ENCODE data around the gene KYAT1.

The KYAT1 gene

DNA sequence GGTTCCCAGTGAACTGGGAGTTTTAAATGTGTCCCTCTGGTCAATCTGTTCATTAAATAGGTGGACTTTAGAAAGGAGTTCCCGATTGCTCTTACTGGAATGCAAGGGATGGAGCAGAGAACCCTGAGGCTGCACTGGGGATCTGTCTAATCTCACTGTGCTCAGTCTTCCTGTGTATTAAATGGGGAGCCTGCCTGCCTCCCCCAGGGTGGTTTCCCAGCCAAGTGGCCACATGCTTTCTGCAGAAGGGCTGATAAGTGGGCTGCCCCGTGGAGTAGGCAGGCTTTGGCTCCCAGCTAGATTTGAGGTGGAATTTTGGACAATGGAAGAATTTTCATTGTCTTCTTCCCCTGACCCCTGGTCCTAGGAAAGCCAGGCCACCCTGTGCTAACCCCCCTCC lies 25.0 kb upstream of the KYAT1 start:
- DNase-seq = no peak

GRCh38 chr9:128905964-128906363 lies 24.2 kb upstream of the KYAT1 start:
- DNase-seq = no peak

DNA sequence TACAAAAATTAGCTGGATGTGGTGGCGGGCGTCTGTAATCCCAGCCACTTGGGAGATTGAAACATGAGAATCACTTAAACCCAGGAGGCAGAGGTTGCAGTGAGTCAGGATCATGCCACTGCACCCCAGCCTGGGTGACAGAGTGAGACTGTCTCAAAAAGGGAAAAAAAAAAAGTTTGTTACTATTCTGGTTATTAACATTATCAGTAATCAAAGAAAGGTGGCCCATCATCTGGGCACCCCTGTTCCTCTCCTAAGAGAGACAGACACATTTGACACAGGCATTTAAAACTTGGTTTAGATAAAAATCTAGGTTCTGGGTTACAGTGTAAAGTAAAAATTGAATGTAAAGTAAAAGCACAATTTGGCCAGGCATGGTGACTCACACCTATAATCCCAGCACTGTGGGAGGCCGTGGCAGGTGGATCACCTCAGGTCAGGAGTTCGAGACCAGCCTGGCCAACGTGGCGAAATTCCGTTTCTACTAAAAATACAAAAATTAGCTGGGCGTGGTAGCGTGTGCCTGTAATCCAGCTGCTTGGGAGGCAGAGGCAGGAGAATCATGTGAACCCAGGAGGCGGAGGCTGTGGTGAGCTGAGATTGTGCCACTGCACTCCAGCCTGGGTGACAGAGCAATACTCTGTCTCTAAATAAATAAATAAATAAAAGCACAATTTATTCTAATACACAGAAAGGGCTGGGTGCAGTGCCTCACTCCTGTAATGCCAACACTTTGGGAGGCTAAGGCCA lies 22.3 kb upstream of the KYAT1 start:
- DNase-seq = no peak

DNA sequence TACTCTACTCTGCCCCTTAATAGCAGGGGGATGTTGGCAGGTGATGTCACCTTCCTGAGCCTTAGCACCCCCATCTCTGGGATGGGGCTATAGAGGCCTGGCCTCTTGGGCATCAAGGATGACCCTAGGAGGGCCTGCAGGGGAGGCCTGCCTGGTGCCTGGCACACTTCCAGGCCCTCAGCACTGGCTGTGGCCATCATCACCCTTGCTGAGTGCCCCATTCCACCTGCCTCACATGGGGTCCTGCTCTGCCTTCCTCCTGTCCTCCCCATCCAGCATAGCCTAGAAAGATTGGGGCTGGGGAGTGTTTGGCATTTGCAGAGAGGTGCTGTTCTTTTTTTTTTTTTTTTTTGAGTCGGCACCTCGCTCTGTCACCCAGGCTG lies 21.3 kb upstream of the KYAT1 start:
- no peak for DNase-seq

- DNase-seq = peak; percentile 93
Measured at GRCh38 chr9:128902351-128903078, 20.8 kb upstream of the KYAT1 start.

GRCh38 chr9:128901822-128902221 lies 20.1 kb upstream of the KYAT1 start:
- no peak for DNase-seq

GRCh38 chr9:128901379-128901778 lies 19.6 kb upstream of the KYAT1 start:
- DNase-seq = no peak

DNA sequence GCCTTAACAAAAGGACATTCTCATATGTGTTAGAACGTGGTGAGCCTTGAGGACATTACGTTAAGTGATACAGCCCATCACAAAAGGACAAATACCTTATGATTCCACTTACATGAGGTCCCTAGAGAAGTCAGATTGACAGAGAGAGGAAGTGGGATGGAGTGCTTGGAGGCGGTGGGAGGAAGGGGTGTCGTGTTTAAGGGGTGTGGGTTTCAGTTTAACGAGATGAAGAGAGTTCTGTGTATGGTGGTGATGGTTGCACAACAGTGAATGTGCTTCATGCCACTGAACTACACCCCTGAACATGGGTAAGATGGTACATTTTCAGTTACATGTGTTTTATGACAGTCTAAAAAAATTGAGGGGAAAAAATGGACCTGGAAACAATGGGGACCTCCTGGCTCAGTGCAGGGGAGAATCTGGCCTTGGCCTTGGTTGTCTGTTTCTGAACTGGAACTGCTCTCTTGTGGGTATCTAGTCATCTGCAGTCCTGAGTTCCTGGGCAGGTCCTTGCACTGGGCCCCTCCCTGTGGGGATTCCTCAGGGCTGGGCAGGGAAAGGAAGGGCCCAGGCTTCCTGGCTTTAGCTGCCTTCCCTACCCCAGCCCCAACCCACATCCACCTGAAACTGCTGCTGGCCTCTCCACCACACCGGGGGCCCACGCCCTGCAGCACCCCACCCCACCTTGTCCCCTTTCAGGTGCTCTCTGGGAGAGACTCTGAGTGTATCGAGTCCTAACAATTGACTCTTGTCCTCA lies 18.0 kb upstream of the KYAT1 start:
- peak; percentile 71 for DNase-seq

- no peak for DNase-seq
Measured at GRCh38 chr9:128898845-128899565, 17.3 kb upstream of the KYAT1 start.

- no peak for DNase-seq
Measured at GRCh38 chr9:128898382-128898781, 16.6 kb upstream of the KYAT1 start.

DNA sequence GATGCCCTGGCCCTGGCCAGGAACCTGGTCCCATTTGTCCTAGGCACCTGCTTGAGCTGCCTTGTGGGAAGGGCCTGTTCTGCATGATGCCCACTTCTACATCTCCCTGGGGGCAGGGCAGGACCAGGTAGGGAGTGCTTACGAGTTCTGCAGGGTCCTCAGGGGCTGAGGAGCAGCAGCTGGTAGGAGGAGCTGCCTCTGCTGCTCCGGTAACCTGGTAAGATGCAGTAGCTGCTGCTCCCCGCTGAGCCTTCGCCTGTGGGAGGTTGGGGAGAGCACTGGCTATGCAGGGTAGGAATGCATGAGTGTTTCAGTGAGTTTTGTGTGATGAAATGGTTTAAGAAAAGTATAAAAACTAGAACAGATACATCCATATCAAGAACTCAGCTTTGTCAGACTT lies 13.8 kb upstream of the KYAT1 start:
- DNase-seq = no peak

DNA sequence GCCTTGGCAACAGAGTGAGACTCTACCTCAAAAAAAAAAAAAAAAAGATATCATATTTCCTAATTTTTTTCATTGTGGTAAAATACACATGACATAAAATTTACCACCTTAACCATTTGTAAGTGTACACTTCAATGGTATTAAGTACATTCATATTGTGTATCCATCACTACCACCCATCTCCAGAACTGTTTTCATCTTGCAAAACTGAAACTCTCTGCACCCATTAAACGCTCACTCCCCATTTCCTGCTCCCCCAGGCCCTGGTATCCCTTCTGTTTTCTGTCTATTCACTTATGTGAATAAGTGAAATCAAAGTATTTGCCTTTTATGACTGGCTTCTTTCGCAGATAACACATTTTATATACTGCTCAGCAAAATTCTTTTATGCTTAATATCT lies 13.0 kb upstream of the KYAT1 start:
- DNase-seq = no peak

DNA sequence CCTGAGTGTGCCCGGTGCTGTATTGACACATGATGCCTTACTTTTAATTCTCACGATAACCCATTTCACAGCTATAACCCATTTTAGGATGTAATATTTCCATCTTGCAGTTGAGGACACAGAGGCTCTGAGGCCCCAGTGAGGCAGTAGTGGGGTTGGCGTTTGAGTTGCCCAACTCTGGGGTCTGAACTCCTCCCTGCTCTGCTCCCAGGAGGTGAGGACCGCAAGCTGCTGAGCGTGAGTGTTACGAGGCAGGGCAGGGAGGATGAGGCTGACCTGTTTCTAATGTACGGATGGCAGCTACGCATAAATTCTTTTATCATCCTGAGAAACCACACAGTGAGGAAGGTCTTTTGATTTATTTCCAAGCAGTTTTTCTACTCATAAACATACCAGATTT lies 11.6 kb upstream of the KYAT1 start:
- no peak for DNase-seq

DNA sequence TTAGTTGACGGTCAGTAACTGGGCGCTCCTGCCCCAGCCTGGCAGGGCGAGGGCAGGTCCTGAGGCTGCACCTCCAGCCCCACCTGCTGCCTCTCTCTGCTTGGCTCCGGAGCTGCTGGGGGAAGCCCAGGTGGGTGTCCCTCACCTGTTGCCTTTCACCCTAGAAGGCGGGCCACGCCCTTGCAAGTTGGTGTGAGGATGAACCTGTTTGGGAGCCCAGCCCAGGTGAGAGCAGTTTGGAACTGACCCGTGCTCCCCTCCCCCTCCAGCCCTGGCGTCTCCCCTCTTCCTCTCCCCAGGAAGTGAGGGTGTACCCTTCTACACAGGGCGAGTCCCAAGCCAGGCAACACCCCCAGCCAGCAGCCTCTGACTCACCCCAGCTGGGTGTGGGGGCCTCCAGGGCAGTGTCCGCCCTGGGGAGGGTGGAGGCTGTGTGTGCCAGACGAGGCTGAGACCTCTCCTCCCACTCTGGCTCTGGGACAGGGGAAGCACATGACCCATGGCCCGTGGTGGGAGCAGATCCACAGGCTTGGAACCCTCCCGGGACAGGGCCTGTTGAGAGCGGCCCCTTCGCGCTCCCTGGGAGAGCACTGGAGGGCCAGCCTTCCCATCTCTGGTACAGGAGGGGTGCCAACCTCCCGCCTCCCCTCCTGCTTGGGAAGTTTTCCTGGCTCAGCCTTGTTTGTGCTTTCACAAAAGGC lies 10.6 kb upstream of the KYAT1 start:
- DNase-seq = no peak

GRCh38 chr9:128891321-128892220 lies 9.8 kb upstream of the KYAT1 start:
- DNase-seq = no peak

DNA sequence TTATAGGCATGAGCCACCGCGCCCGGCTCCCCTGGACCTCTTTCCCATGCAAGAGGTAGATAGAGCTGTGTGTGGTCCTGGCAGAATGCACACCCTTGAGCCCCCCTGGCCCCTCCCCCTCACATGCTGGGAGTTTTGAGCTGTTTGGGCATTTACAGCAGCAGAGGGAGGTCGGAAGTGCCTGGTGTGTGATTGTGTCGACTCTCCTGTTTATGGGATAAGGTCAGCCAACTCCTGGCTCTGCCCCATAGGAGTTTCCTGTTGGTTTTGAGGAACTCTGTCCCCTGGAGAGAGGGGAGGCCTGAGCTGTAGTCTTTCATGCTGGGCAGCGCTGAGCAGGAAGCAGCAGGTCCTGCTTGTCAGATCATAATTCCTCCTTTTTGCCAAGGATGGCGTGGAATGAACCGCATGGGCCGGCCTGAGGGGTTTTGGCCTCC lies 6.2 kb upstream of the KYAT1 start:
- no peak for DNase-seq

DNA sequence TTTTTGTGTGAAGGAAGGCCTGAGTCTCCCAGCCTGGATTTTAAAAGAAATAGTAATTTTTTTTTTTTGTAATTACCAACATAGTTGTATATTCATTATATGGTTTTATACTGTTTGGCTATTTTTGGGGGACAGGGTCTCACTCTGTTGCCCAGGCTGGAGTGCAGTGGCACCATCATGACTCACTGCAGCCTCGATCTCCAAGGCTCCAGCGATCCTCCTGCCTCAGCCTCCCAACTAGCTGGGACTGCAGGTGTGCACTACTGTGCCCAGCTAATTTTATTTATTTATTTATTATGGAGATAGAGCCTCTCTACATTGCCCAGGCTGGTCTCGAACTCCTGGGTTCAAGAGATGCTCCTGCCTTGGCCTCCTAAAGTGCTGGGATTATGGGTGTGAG lies 5.3 kb upstream of the KYAT1 start:
- DNase-seq = no peak

DNA sequence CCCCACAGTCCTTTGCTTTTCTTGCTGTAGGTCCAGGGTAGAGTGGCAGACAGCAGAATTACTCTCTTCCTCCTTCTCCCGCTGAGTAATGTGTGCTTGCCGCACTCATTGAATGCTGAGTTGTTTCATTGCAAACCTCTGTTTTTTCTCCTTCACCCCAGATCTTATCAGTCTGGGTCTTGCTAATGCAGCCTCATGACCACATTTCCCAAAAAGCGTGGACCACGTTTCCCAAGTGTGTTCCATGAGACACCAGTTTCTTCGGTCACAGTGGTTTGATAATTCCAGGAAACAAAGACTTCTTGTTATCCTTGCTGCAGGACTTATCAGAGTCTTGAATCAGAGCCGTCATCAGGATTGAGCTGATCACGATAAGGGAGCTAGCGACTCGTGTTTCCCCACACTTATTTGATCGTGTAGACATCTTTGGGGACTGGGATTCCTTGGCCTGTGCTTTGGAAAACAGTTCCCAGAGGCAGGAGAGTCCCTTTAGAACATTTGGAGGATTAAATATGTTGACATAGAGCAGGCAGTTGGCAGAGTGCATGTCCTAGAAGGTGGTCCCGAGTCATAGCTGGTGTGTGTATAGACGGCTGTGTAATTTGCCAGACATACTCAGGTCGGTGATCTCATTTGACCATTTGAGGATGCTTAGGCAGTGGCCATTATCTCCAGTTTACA lies 4.6 kb upstream of the KYAT1 start:
- DNase-seq = no peak

- no peak for DNase-seq
Measured at GRCh38 chr9:128885798-128886197, 4.0 kb upstream of the KYAT1 start.

- no peak for DNase-seq
Measured at GRCh38 chr9:128885376-128885775, 3.6 kb upstream of the KYAT1 start.

DNA sequence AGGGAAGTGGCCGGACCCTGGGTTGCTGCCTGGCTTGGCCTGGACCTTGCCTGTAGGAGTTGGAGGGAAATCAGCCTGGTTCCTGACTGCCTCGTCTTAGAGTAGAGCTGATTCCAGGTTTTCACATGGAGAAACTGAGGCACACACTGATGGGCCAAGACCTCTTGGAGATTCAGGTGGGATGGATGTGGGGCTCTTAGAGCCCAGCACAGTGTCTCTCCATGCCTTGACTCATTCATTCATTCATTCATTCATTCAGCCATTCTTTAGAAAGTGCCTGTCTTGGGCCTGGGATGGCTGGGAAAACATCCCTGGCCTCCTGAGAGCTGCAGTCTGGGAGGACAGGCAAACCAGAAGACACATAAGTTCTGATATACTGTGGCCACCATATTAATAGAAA lies 2.4 kb upstream of the KYAT1 start:
- DNase-seq = no peak

Measured in activated effector memory CD4-positive, alpha-beta T cell treated with anti-CD3 and anti-CD28 coated beads, Interleukin-2, amount 50 U/mL, for 16 hours (primary cell).